A673 (cell line): ENCODE data around the gene PYGO1. TPM values are rescaled to one million over a fixed set of nuclear protein-coding genes. Genes with fewer than 3 reads are reported as not detected.

Experiments
- BruUV-seq: library from RNA; stranded (reverse); fragments of 400-500 nt; replicated peaks from 2 replicates; lab custom pipeline; 2021; lab: Mats Ljungman, UMichigan
- CTCF ChIA-PET: fragments of 300-600 bp; sonication (Branson Sonifier 250); formaldehyde crosslinking; loops from one replicate; lab custom pipeline; 2022; ENCODE audit warnings: antibody characterized with exemption; lab: Charles Lee
- POLR2A ChIA-PET: fragments of 300-600 bp; sonication (Branson Sonifier 250); formaldehyde crosslinking; loops from one replicate; lab custom pipeline; 2022; ENCODE audit warnings: antibody characterized with exemption; ENCODE audit not compliant: low non-redundant PET; lab: Charles Lee
- DNase-seq: peaks from one replicate; pipeline ENCODE4 v3.0.0-alpha.2; 2015; ENCODE audit warnings: low spot score
- H3K27ac ChIP-seq: fragments of 200-600 bp; sonication (generic); 2 replicates; pipeline ENCODE4 v1.5.1; 2016; ENCODE audit warnings: mixed run types, low read depth, mild to moderate bottlenecking, mixed read lengths, antibody characterized with exemption, low read length; ENCODE audit not compliant: poor library complexity, severe bottlenecking
- H3K27me3 ChIP-seq: fragments of 200-600 bp; sonication (generic); replicated peaks from 2 replicates; pipeline ENCODE4 v1.6.1; 2017; ENCODE audit warnings: mixed run types, low read depth, mild to moderate bottlenecking, mixed read lengths, antibody characterized with exemption, low read length; ENCODE audit not compliant: insufficient read depth, poor library complexity
- H3K36me3 ChIP-seq: fragments of 200-600 bp; sonication (generic); 2 replicates; pipeline ENCODE4 v1.6.1; 2016; ENCODE audit warnings: mixed run types, mild to moderate bottlenecking, mixed read lengths, antibody characterized with exemption, low read length; ENCODE audit not compliant: insufficient read depth, poor library complexity, severe bottlenecking
- H3K4me1 ChIP-seq: fragments of 200-600 bp; sonication (generic); 2 replicates; pipeline ENCODE4 v1.6.1; 2017; ENCODE audit warnings: mixed run types, mild to moderate bottlenecking, mixed read lengths, antibody characterized with exemption, low read length; ENCODE audit not compliant: insufficient read depth, poor library complexity, severe bottlenecking
- H3K4me3 ChIP-seq: fragments of 200-600 bp; sonication (generic); 2 replicates; pipeline ENCODE4 v1.5.1; 2016; ENCODE audit warnings: low read depth, mixed run types, mild to moderate bottlenecking, mixed read lengths, low read length; ENCODE audit not compliant: poor library complexity, severe bottlenecking
- H3K9me3 ChIP-seq: fragments of 200-600 bp; sonication (generic); 2 replicates; pipeline ENCODE4 v1.6.1; 2016; ENCODE audit warnings: mixed run types, low read depth, mild to moderate bottlenecking, mixed read lengths, antibody characterized with exemption, low read length; ENCODE audit not compliant: poor library complexity, severe bottlenecking
- EZH2 ChIP-seq: fragments of 200-600 bp; sonication (generic); IDR thresholded peaks from 2 replicates; pipeline ENCODE4 v1.6.1; 2017; ENCODE audit warnings: borderline replicate concordance, low read depth, mild to moderate bottlenecking, mixed read lengths, antibody characterized with exemption, low read length; ENCODE audit not compliant: poor library complexity, severe bottlenecking
- intact Hi-C: fragments of 100-400 bp; cut with micrococcal nuclease; formaldehyde crosslinking; loops from one replicate; pipeline ENCODE4 v1.10.0; 2022; ENCODE audit not compliant: unreplicated experiment
- total RNA-seq: library from RNA; stranded (reverse); gene quantifications from 2 replicates; pipeline ENCODE4 v1.2.3, GENCODE V29; 2021
- TF ChIP-seq, protein P1 (sequence below): fragments of 300-800, 200-600 bp; sonication (generic); conservative IDR thresholded peaks from 2 replicates; pipeline ENCODE4 v1.5.1; 2017; ENCODE audit warnings: low read depth, mild to moderate bottlenecking, antibody characterized with exemption, low read length, moderate library complexity, mixed read lengths

PYGO1 gene
- total RNA-seq, 1 experiment from 2014 or later, result 6.8 TPM

DNA sequence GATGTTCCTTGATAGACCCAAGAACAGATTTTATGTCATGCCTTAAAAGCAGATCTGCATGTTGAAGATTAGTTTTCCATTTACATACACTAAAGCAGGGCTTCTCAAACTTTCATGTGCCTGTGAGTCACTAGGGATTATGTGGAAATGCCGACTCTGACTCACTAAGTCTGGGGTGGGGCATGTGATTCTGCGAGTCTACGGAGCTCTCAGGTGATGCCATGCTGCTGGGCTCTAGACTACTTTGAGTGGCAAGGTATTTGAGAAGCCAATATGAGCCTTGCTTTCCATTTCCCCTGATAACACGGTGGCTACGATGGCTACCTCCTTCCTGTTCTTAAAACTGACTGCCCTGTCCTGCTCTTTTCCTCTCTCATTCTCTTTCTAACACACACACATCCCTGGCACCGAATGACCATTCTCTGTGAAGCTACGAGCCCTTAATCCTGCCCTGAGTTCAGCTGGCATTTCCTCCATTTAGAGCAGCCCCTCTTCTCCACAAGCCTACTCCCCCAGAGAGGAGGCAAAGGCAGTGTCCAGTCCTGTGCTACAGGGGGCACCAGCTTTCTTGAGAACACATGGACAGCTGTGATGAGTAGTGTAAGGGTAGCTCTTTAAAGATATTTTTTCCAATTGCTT lies 39.7 kb upstream of the PYGO1 start:
- intact Hi-C loops, result no loop called here
- TF ChIP-seq, protein P1, sequence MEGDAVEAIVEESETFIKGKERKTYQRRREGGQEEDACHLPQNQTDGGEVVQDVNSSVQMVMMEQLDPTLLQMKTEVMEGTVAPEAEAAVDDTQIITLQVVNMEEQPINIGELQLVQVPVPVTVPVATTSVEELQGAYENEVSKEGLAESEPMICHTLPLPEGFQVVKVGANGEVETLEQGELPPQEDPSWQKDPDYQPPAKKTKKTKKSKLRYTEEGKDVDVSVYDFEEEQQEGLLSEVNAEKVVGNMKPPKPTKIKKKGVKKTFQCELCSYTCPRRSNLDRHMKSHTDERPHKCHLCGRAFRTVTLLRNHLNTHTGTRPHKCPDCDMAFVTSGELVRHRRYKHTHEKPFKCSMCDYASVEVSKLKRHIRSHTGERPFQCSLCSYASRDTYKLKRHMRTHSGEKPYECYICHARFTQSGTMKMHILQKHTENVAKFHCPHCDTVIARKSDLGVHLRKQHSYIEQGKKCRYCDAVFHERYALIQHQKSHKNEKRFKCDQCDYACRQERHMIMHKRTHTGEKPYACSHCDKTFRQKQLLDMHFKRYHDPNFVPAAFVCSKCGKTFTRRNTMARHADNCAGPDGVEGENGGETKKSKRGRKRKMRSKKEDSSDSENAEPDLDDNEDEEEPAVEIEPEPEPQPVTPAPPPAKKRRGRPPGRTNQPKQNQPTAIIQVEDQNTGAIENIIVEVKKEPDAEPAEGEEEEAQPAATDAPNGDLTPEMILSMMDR, result peak; percentile 29
- TF ChIP-seq EZH2, result no peak
- POLR2A ChIA-PET, result no interaction called here
- Histone ChIP-seq H3K36me3 (no peaks in the 10 kb centered on the region), H3K4me1 (no peaks in the 10 kb centered on the region), H3K4me3 (no peak overlapping the region), H3K27ac (no peak overlapping the region), H3K27me3 (no peaks in the 10 kb centered on the region), H3K9me3 (no peaks in the 10 kb centered on the region)
- peak; percentile 61 for DNase-seq
- no TSS peak for BruUV-seq
- CTCF ChIA-PET, result interaction anchor here (0.6 kb wide), 1 partner anchor 19 kb away, joined by 3 read pairs; no protein-coding TSS in a partner anchor

- TF ChIP-seq, protein P1, result no peak
- TF ChIP-seq EZH2, result no peak
- Histone ChIP-seq H3K4me1 (no peaks in the 10 kb centered on the region), H3K4me3 (no peak overlapping the region), H3K36me3 (no peaks in the 10 kb centered on the region), H3K27ac (no peak overlapping the region), H3K9me3 (no peaks in the 10 kb centered on the region), H3K27me3 (peaks cover 7% of the 10 kb centered on the region)
- no peak for DNase-seq
- CTCF ChIA-PET, result no interaction called here
- no TSS peak for BruUV-seq
- POLR2A ChIA-PET, result no interaction called here
- intact Hi-C loops, result no loop called here
Measured at GRCh38 chr15:55619783-55620182, 31.6 kb upstream of the PYGO1 start.

- Histone ChIP-seq H3K27ac (no peak overlapping the region), H3K9me3 (no peaks in the 10 kb centered on the region), H3K27me3 (peaks cover 7% of the 10 kb centered on the region), H3K4me1 (no peaks in the 10 kb centered on the region), H3K36me3 (no peaks in the 10 kb centered on the region), H3K4me3 (no peak overlapping the region)
- BruUV-seq, result no TSS peak
- no peak for DNase-seq
- TF ChIP-seq EZH2, result no peak
- TF ChIP-seq, protein P1, result no peak
- POLR2A ChIA-PET, result no interaction called here
- intact Hi-C loops, result no loop called here
- CTCF ChIA-PET, result no interaction called here
Measured at GRCh38 chr15:55618387-55618786, 30.2 kb upstream of the PYGO1 start.
